Fibroblast of gingiva (primary cell): ENCODE data around the gene GNAI3.

ENCODE experiments used
- DNase-seq: peaks from one replicate; pipeline ENCODE4 v3.0.0-alpha.2; 2011; ENCODE audit warnings: low read depth

The GNAI3 gene

GRCh38 chr1:109637446-109637845, 89.0 kb downstream of the GNAI3 start:
- DNase-seq, result no peak

- DNase-seq, result no peak
Measured at GRCh38 chr1:109639063-109639840, 90.8 kb downstream of the GNAI3 start.

- no peak for DNase-seq
Measured at GRCh38 chr1:109639841-109640184, 91.4 kb downstream of the GNAI3 start.

GRCh38 chr1:109640285-109640865, 92.0 kb downstream of the GNAI3 start:
- peak; percentile 40 for DNase-seq

- DNase-seq, result no peak
Measured at GRCh38 chr1:109641078-109641740, 92.8 kb downstream of the GNAI3 start.

GRCh38 chr1:109641861-109642260, 93.4 kb downstream of the GNAI3 start:
- no peak for DNase-seq

GRCh38 chr1:109642626-109643025, 94.2 kb downstream of the GNAI3 start:
- peak; percentile 44 for DNase-seq

- DNase-seq, result peak; percentile 45
Measured at GRCh38 chr1:109643385-109644230, 95.2 kb downstream of the GNAI3 start.

- no peak for DNase-seq
Measured at GRCh38 chr1:109644670-109645069, 96.3 kb downstream of the GNAI3 start.

- peak; percentile 66 for DNase-seq
Measured at GRCh38 chr1:109649491-109649914, 101.1 kb downstream of the GNAI3 start.

- no peak for DNase-seq
Measured at GRCh38 chr1:109650609-109651008, 102.2 kb downstream of the GNAI3 start.

- DNase-seq, result no peak
Measured at GRCh38 chr1:109652402-109652801, 104.0 kb downstream of the GNAI3 start.

GRCh38 chr1:109653306-109653705, 104.9 kb downstream of the GNAI3 start:
- no peak for DNase-seq

- DNase-seq, result no peak
Measured at GRCh38 chr1:109654519-109654918, 106.1 kb downstream of the GNAI3 start.

- DNase-seq, result peak; percentile 86
Measured at GRCh38 chr1:109655615-109656519, 107.5 kb downstream of the GNAI3 start, which contains the start of gene GSTM4. Gene GSTM4 (plus strand): TSS chr1:109656099. CDS start chr1:109656390, 291 bp downstream.

- DNase-seq, result no peak
Measured at GRCh38 chr1:109657395-109657794, 109.0 kb downstream of the GNAI3 start.

GRCh38 chr1:109657970-109658369, 109.6 kb downstream of the GNAI3 start:
- no peak for DNase-seq

- DNase-seq, result no peak
Measured at GRCh38 chr1:109658533-109659042, 110.2 kb downstream of the GNAI3 start.

GRCh38 chr1:109659145-109659544, 110.7 kb downstream of the GNAI3 start:
- DNase-seq, result no peak

- DNase-seq, result no peak
Measured at GRCh38 chr1:109659997-109660690, 111.7 kb downstream of the GNAI3 start.
